Loucy (cell line): ENCODE data around the gene ZNF888.
A peak's percentile ranks its signal among the peaks of the same experiment; 100 is the strongest.
"Not testable (repeated sequence)": the region's sequence is repeated elsewhere in the genome, so short reads cannot be mapped to it uniquely, and the experiment has no call there.

Experiments
- H2AFZ ChIP-seq: fragments of 200-600 bp; sonication (generic); 2 replicates; pipeline ENCODE4 v1.6.0; 2016; ENCODE audit warnings: antibody characterized with exemption, mild to moderate bottlenecking, low read length, moderate library complexity
- H3F3A ChIP-seq: fragments of 200-600 bp; 2 replicates; pipeline ENCODE4 v1.6.0; 2016; ENCODE audit warnings: antibody characterized with exemption, low read depth, mild to moderate bottlenecking
- H3K27me3 ChIP-seq: fragments of 200-600 bp; sonication (generic); 2 replicates; pipeline ENCODE4 v1.6.1; 2014; ENCODE audit warnings: low read length, mild to moderate bottlenecking; ENCODE audit not compliant: insufficient read depth, poor library complexity, severe bottlenecking
- H3K36me3 ChIP-seq: fragments of 200-600 bp; sonication (generic); 2 replicates; pipeline ENCODE4 v1.6.1; 2016; ENCODE audit warnings: low read length; ENCODE audit not compliant: insufficient read depth
- H3K4me1 ChIP-seq: fragments of 200-600 bp; sonication (generic); 2 replicates; pipeline ENCODE4 v1.5.1; 2014; ENCODE audit warnings: low read length, mild to moderate bottlenecking; ENCODE audit not compliant: insufficient read depth, poor library complexity, severe bottlenecking
- H3K4me2 ChIP-seq: fragments of 200-600 bp; sonication (generic); 2 replicates; pipeline ENCODE4 v1.6.0; 2014; ENCODE audit warnings: antibody characterized with exemption, low read length, low read depth, mild to moderate bottlenecking; ENCODE audit not compliant: poor library complexity, severe bottlenecking
- H3K4me3 ChIP-seq: fragments of 200-600 bp; sonication (generic); 2 replicates; pipeline ENCODE4 v1.5.1; 2014; ENCODE audit warnings: low read length, mild to moderate bottlenecking, mixed read lengths; ENCODE audit not compliant: poor library complexity, severe bottlenecking
- H3K79me2 ChIP-seq: fragments of 200-600 bp; sonication (generic); 2 replicates; pipeline ENCODE4 v1.6.1; 2014; ENCODE audit warnings: low read length; ENCODE audit not compliant: insufficient read depth
- H3K9ac ChIP-seq: fragments of 200-600 bp; sonication (generic); 2 replicates; pipeline ENCODE4 v1.6.0; 2014; ENCODE audit warnings: mild to moderate bottlenecking, low read depth, low read length, moderate library complexity; ENCODE audit not compliant: poor library complexity, severe bottlenecking
- H3K9me2 ChIP-seq: fragments of 200-600 bp; sonication (generic); replicated peaks from 2 replicates; pipeline ENCODE4 v1.6.1; 2016; ENCODE audit warnings: low read depth, low read length, mixed read lengths
- H3K9me3 ChIP-seq: fragments of 200-600 bp; sonication (generic); 2 replicates; pipeline ENCODE4 v1.6.1; 2014; ENCODE audit warnings: mild to moderate bottlenecking, antibody characterized with exemption, low read length, low read depth; ENCODE audit not compliant: insufficient read depth
- H4K20me1 ChIP-seq: fragments of 200-600 bp; sonication (generic); 2 replicates; pipeline ENCODE4 v1.6.0; 2014; ENCODE audit warnings: antibody characterized with exemption, low read length, mild to moderate bottlenecking; ENCODE audit not compliant: insufficient read depth, poor library complexity, severe bottlenecking
- CTCF ChIP-seq: fragments of 200-600 bp; sonication (generic); conservative IDR thresholded peaks from 2 replicates; pipeline ENCODE4 v1.5.1; 2014; ENCODE audit warnings: mild to moderate bottlenecking, antibody characterized with exemption, low read length
- EZH2phosphoT487 ChIP-seq: fragments of 200-600 bp; IDR thresholded peaks from 2 replicates; pipeline ENCODE4 v1.6.1; 2018; ENCODE audit warnings: antibody characterized with exemption, mild to moderate bottlenecking, moderate library complexity, borderline replicate concordance

The ZNF888 gene

GRCh38 chr19:52941941-52942385, 18.7 kb upstream of the ZNF888 start:
- no peaks in the 10 kb centered on the region for H3K27me3 ChIP-seq
- H3K36me3 ChIP-seq = no peaks in the 10 kb centered on the region
- peak overlapping the region; percentile 92 for H3K4me3 ChIP-seq
- TF ChIP-seq CTCF = no peak
- no peak for TF ChIP-seq EZH2phosphoT487
- H3K9me3 ChIP-seq = no peaks in the 10 kb centered on the region; the same call in 1 of the 2 replicates
- peaks cover 35% of the 10 kb centered on the region for H3K4me1 ChIP-seq
- H3K9ac ChIP-seq = peak overlapping the region; percentile 89
- peak overlapping the region; percentile 98 for H3K4me2 ChIP-seq
- no peaks in the 10 kb centered on the region for H3K9me2 ChIP-seq
- no peaks in the 10 kb centered on the region for H3F3A ChIP-seq
- no peaks in the 10 kb centered on the region for H4K20me1 ChIP-seq
- peaks cover 37% of the 10 kb centered on the region; the same call in 1 of the 2 replicates for H3K79me2 ChIP-seq
- peak overlapping the region; percentile 94 for H2AFZ ChIP-seq

- not testable (repeated sequence) for H4K20me1 ChIP-seq, H3K36me3 ChIP-seq, H3K9me2 ChIP-seq, H3K27me3 ChIP-seq, H3F3A ChIP-seq, H3K9me3 ChIP-seq
- H3K4me3 ChIP-seq = peak overlapping the region; percentile 92
- H3K79me2 ChIP-seq = peaks cover 37% of the 10 kb centered on the region; the same call in 1 of the 2 replicates
- H3K9ac ChIP-seq = peak overlapping the region; percentile 89
- peak overlapping the region; percentile 94; the same call in 1 of the 2 replicates for H2AFZ ChIP-seq
- peak overlapping the region; percentile 98 for H3K4me2 ChIP-seq
- H3K4me1 ChIP-seq = peaks cover 37% of the 10 kb centered on the region
Observed at GRCh38 chr19:52941523-52941922, 18.3 kb upstream of the ZNF888 start.

GRCh38 chr19:52940905-52941304, 17.7 kb upstream of the ZNF888 start:
- Histone ChIP-seq H3K4me3 (peak overlapping the region; percentile 17), H3K4me1 (peaks cover 37% of the 10 kb centered on the region), H3K4me2 (peak overlapping the region; percentile 98), H3K79me2 (peaks cover 37% of the 10 kb centered on the region; the same call in 1 of the 2 replicates)
- H4K20me1 ChIP-seq, H3K9me2 ChIP-seq, H3K9me3 ChIP-seq, H3K36me3 ChIP-seq, H3K9ac ChIP-seq, H3K27me3 ChIP-seq, H3F3A ChIP-seq, H2AFZ ChIP-seq: not testable (repeated sequence)

- peaks cover 37% of the 10 kb centered on the region for H3K4me1 ChIP-seq
- no peaks in the 10 kb centered on the region for H3K9me3 ChIP-seq
- peak overlapping the region; percentile 55 for H3K4me2 ChIP-seq
- peak overlapping the region; percentile 17 for H3K4me3 ChIP-seq
- peak overlapping the region; percentile 11 for H3K9ac ChIP-seq
- H3F3A ChIP-seq = no peaks in the 10 kb centered on the region
- H3K36me3 ChIP-seq = no peaks in the 10 kb centered on the region
- no peaks in the 10 kb centered on the region for H4K20me1 ChIP-seq
- no peak for TF ChIP-seq EZH2phosphoT487
- TF ChIP-seq CTCF = no peak
- no peak overlapping the region for H2AFZ ChIP-seq
- H3K27me3 ChIP-seq = no peaks in the 10 kb centered on the region
- H3K9me2 ChIP-seq = no peaks in the 10 kb centered on the region
- H3K79me2 ChIP-seq = peaks cover 37% of the 10 kb centered on the region; the same call in 1 of the 2 replicates
Observed at GRCh38 chr19:52938761-52939160, 15.5 kb upstream of the ZNF888 start.
